Stimulated activated CD8-positive, alpha-beta memory T cell treated with anti-CD3 and anti-CD28 coated beads, Interleukin-4, amount 100 ng/mL, for 4 hours (primary cell): ENCODE data around the gene TTC17.
"Not testable (repeated sequence)": the region's sequence is repeated elsewhere in the genome, so short reads cannot be mapped to it uniquely, and the experiment has no call there.

Experiments
- DNase-seq, 2 donors: peaks; one replicate each; pipeline ENCODE4 v3.0.0-alpha.2; 2020; ENCODE audit warnings: low read depth in 2 of 2, low spot score in 1 of 2

TTC17 gene

GRCh38 chr11:43381802-43382201 is 23.1 kb downstream of the TTC17 start:
- no peak for DNase-seq

GRCh38 chr11:43382614-43383013 is 23.9 kb downstream of the TTC17 start:
- no peak for DNase-seq

- no peak for DNase-seq
These were observed 25.7 kb downstream of the TTC17 start for GRCh38 chr11:43384393-43384792.

GRCh38 chr11:43392713-43393112 is 34.0 kb downstream of the TTC17 start:
- DNase-seq: no peak

GRCh38 chr11:43393765-43394355 is 35.1 kb downstream of the TTC17 start:
- no peak for DNase-seq

GRCh38 chr11:43396617-43397016 is 37.9 kb downstream of the TTC17 start:
- no peak for DNase-seq

- no peak for DNase-seq
These were observed 38.5 kb downstream of the TTC17 start for GRCh38 chr11:43397251-43397650.

- no peak for DNase-seq
These were observed 41.4 kb downstream of the TTC17 start for GRCh38 chr11:43399983-43400630.

- DNase-seq: no peak
These were observed 42.5 kb downstream of the TTC17 start for GRCh38 chr11:43401252-43401651.

- DNase-seq: not testable (repeated sequence)
These were observed 43.1 kb downstream of the TTC17 start for GRCh38 chr11:43401811-43402210.

- DNase-seq: no peak
These were observed 44.9 kb downstream of the TTC17 start for GRCh38 chr11:43403357-43404231.

- no peak for DNase-seq
These were observed 45.7 kb downstream of the TTC17 start for GRCh38 chr11:43404406-43404805.

GRCh38 chr11:43404836-43405479 is 46.2 kb downstream of the TTC17 start:
- DNase-seq: no peak

- no peak for DNase-seq
These were observed 49.6 kb downstream of the TTC17 start for GRCh38 chr11:43408277-43408676.

- DNase-seq: no peak
These were observed 51.7 kb downstream of the TTC17 start for GRCh38 chr11:43410394-43410793.

- DNase-seq: no peak
These were observed 59.5 kb downstream of the TTC17 start for GRCh38 chr11:43418197-43418596.

- no peak for DNase-seq
These were observed 60.7 kb downstream of the TTC17 start for GRCh38 chr11:43419460-43419859.

GRCh38 chr11:43427971-43428370 is 69.3 kb downstream of the TTC17 start:
- no peak for DNase-seq

GRCh38 chr11:43430916-43431315 is 72.2 kb downstream of the TTC17 start:
- DNase-seq: not testable (repeated sequence)

- no peak for DNase-seq
These were observed 76.2 kb downstream of the TTC17 start for GRCh38 chr11:43434893-43435292.

GRCh38 chr11:43440486-43440885 is 81.8 kb downstream of the TTC17 start:
- DNase-seq: no peak

GRCh38 chr11:43443811-43444210 is 85.1 kb downstream of the TTC17 start:
- no peak for DNase-seq
